CD4-positive, alpha-beta T cell treated with Interleukin-15 for 1 hour (primary cell): ENCODE results near the gene DRD2.
"Not testable (repeated sequence)": the region's sequence is repeated elsewhere in the genome, so short reads cannot be mapped to it uniquely, and the experiment has no call there.

Source experiments
- DNase-seq: peaks from one replicate; pipeline ENCODE4 v3.0.0-alpha.2; 2020

The DRD2 gene

DNA sequence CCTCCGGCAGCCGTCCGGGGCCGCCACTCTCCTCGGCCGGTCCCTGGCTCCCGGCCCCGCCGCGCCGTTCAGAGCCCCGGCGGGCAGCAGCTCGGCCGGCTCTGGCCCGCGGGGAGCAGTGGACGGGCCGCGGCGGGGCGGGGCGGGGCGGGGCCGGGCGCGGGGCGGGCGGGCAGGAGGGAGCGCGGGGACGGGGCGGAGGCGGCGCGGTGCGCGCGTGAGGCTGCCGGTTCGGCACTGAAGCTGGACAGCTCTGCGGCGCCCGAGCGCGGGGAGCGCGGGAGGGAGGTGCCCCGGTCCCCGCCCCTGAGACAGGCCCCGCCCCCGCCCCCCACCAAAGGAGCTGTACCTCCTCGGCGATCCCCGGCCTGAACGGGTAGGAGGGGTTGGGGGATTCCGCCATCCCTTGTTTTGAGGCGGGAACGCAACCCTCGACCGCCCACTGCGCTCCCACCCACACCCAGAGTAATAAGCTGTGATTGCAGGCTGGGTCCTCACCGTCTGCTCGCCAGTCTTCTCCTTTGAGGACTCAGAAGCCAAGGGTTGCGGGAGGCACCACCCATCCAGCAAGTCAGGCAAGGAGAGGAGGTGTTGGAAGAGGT, at the start of gene DRD2:
Gene DRD2 (minus strand): TSS at position 239 of the 602 bp plus-strand sequence. CDS start 50,747 bp downstream, outside the sequence.
- no peak for DNase-seq

DNA sequence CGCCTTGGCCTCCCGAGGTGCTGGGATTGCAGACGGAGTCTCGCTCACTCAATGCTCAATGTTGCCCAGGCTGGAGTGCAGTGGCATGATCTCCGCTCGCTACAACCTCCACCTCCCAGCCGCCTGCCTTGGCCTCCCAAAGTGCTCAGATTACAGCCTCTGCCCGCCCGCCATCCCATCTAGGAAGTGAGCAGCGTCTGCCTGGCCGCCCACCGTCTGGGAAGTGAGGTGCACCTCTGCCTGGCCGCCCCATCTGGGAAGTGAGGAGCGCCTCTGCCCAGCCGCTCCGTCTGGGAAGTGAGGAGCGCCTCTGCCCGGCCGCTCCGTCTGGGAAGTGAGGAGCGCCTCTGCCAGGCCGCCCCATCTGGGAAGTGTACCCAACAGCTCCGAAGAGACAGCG, 48.7 kb upstream of the DRD2 start:
- DNase-seq, result not testable (repeated sequence)

DNA sequence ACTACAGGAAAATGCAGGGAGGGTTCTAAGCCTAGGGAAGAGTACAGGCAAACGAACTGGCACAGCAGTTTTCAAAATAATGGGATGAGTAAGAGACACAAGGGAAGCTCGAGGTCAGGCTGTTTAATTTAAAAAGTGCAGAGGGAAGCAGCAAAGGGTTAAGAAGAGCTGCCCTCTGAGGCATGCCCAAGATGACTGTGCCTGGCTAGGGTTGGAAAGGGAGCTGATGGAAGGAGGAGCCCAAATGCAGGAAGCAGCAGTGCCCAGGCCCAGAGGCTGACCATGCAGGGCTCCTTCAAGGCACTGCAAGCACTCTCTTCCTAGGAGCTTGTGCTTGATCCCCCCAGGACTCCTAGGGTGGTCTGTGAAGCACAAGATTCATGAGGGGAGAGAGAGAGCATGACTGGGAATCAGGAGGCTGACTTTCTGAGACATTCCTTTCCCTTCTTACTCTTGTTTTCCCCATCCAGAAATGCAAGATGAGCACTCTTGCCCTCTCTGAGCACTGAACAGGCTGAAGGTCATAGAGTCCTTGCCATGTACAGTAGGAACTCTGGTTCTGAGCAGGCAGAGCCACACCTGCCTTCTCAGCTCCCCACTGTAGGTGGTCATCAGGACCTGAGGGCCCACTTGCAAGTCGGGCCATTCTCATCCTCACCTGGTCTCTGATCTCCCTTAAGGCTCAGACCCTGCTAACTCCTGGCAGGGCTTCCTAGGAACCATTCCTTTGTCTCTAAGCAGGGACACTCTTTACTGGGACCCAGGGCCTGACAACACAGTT, 46.7 kb upstream of the DRD2 start:
- DNase-seq, result no peak

DNA sequence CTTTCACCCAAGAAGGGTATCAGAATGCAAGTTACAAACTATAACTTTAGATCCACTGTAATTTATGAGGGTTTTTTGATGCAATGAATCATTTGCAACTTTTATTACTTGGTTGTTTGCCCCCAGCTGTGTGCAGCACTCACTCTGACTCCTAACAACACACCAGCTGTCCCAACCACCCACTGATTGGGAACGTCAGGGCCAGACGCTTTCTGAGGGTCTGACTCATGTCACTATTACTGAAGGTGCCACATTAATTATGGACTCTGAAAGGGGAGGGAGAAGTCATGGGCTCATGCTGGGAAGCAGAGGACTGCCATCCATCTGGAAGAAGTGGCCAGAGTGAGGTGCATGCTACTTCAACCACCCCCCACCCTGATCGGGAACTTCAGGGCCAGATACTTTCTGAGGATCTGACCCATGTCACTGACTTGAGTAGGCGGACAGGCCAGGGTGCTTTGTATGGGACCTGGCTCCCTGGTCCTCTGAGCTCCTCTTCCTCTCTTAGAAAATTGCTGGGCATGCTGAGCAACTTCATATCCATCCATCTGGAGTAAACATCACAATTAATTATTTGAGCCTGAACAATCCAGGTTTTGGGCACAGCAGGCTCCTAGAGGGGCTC, 44.9 kb upstream of the DRD2 start:
- DNase-seq, result no peak

DNA sequence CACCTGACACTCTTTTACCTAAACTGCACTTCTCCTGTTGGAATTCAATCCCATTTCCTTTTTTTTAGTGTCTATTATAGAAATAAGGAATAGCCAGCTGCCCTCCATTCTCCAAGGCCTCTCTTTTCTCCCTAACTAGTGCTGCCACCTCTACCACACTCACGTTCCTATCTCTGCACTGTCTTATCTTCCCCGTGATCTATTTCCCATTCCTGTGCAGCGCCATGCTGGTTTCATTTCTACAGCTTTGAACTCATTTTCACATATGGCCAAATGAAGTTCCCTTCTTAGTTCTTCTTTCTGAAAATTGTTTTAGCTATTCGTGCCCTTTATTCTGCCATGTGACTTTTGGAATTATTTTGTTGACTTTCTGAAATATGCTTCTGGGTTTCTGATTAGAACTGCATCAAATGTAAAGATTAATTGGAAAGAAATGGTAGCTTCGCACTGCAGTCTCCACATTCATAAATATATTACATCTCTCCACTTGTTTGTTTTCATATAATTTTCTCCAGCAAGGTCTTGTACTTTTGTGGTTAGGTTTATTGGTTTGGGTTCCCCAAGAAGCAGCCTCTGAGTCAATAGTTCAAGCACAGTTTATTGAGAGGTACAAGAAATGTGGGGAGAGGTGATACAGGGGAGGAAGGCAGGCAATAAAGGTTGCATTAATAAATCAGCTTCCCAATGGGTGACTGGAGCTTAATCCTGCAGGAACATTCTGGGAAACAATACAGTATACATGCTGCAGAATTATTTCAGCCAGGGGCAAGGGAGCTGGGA, 43.7 kb upstream of the DRD2 start:
- DNase-seq, result no peak

DNA sequence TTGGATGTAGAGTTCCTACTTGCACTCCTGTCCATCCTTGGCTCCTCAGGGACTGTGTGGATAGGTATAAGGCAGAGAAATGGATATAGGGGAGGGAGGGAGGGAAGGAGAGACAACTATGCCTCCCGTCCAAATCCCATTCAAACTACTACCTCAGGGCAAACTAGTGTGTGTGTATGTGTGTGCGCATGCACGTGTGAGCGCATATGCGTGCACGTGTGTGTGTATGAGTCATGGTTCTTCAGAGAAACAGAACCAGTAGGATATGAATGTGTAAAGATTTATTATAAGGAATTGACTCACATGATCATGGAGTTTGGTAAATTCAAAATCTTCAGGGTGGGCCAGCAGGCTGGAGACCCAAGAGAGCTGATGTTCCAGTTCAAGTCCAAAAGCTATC, 42.2 kb upstream of the DRD2 start:
- DNase-seq, result no peak

DNA sequence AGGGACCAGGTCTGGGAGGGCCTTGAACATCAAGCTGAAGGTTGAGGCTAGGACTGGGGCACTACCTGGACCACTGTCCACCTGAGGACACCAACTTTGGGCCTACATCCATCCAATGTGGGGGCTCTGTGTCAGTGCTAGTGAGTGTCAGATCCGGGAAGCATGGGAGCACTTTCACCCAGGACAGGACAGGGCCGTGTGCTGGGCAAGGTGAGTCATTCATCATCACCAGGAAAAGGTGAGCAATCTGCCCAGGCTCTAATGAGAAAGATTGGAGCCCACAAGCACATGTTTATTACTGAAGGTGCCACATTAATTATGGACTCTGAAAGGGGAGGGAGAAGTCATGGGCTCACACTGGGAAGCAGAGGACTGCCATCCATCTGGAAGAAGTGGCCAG, 39.7 kb upstream of the DRD2 start:
- no peak for DNase-seq

DNA sequence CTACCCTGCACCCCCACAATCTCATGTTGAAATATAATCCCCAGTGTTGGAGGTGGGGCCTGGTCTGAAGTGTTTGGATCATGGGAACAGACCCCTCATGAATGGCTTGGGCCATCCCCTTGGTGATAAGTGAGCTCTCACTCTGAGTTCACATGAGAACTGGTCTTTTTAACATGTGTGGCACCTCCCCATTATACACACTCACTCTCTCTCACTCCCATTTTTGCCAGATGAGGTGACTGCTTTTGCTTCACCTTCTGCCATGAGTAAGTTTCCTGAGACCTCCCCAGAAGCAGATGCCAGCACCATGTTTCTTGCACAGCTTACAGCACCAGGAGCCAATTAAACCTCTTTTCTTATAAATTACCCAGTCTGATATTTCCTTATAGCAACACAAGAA, 32.1 kb upstream of the DRD2 start:
- no peak for DNase-seq

DNA sequence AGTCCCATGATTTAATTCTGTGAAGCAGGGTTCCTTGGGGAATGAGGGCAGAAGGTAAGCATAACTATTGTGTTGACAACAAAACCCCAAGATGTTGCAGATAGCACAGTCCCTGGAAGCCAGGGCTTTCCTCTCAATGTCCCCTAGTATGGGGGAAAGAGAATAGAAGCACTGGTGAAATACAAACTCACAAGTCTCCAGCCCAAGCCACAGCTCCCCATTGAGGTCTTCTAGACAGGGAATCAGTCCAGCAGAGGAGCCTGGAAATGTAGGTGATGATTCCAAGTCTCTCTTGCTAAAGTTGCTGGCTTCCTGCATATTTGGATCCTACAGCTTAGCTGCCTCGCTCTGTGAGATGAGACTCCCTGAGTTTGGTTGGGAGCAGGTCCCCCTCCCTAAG, 31.7 kb upstream of the DRD2 start:
- no peak for DNase-seq

DNA sequence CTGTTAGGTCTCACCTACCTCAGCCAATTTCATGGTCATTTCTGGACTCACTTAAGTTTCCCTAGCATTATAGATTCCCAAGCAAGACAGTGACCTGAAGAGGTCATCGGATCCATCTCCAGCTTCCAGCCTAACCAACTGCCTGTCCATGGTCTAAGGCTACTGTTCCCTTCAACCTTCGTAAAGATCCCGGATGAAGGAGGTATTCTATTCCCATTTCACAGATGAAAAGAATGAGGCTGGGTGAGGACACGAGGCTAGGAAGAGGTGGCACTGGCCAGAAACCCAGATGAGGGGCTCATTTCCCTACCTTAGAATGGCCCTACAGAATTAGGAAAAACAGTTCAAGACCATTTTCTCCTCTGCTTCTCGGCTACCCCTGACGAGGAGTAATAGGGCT, 31.3 kb upstream of the DRD2 start:
- no peak for DNase-seq

DNA sequence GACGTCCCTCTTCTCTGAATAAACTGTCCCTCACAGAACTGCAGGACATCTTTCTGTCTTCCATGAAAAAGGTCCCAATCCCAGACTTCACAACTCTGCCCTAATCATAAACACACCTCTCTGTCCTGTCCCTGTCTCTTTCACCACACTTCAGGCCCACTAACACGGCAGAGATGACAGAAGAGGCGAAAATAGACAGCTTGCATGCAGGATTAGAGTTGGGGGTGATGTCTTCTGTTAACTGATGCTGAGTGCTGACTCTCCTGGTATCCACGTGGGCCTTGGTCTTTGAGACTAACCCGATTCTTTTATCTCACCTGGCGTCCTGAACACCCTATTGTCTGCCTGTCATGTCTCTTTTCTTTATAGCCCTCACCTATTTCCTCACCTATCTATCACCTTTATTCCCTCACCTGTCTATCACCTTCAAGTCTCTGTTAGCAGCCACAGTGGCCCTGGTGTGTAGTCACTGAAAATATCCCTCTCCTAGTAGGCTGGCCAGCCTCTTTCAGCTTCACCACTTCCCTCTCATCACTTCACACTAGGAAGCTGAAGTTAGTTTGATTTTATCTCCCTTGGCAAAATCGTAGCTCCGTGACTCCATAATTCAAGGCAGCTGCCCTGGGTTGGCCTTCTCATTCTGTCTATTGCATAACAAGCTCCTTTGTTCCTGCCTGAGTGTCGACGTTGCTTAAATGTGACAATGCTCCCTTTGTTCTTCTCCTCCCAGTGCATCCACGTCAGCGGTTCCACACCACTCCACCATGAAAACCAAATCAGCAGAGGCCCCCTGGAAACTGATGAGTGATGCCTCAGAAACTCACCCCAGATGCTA, 30.6 kb upstream of the DRD2 start:
- no peak for DNase-seq

DNA sequence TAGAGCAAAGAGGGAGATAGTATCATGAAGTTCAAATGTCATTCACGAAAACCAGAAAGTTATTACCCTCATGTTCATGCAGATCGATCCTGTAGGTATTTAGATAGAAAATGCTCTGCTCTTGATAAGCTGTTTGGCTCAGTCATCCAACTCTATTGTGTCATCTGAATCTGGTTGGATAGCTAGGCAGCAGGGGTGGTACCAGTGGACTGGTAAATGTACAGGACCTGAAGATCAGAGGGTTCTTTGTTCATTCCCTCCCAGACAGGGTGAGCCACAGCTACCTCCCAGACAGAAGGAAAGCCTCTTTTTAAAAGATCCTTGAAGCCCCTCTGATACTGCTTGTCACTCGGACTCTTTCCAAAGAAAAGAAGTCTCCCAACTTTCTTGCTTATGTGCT, 29.8 kb upstream of the DRD2 start:
- DNase-seq, result no peak

DNA sequence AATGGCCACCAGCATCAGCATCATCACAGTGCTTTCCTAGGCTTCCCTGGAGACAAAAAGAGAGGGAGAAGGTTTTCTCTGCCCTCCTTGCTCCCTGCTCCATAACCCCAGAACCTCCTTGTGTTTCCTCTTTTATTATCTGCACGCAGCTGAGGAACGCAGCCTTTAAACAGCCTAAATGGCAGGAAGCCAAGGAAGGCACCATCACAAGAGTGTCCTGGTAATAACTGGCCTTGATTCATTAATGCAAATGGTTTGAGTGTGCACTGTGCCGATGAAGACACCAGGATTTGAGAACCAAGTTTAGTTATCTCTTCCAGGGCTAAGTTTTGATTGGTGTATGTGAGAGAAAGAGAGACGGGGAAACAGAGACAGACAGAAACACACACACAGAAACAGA, 29.4 kb upstream of the DRD2 start:
- no peak for DNase-seq

DNA sequence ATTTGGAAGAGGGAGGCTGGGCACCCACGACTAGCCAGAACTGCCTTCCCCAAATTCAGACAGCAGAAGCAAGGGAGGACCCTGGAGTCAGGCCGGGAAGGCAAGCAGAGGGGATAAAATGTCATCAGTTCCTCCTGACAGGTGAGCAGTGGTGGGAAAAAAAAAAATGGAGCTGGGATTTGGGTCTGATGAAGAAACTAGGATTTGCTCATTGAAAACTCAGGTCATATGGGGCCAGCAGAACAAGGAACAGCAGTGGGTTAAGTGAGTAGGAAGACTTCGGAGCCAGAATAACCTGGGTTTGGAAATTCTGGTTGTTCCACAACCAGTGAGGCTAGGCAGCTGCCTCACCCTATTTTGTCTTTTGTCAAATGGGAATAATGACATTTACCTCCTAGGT, 28.9 kb upstream of the DRD2 start:
- no peak for DNase-seq

DNA sequence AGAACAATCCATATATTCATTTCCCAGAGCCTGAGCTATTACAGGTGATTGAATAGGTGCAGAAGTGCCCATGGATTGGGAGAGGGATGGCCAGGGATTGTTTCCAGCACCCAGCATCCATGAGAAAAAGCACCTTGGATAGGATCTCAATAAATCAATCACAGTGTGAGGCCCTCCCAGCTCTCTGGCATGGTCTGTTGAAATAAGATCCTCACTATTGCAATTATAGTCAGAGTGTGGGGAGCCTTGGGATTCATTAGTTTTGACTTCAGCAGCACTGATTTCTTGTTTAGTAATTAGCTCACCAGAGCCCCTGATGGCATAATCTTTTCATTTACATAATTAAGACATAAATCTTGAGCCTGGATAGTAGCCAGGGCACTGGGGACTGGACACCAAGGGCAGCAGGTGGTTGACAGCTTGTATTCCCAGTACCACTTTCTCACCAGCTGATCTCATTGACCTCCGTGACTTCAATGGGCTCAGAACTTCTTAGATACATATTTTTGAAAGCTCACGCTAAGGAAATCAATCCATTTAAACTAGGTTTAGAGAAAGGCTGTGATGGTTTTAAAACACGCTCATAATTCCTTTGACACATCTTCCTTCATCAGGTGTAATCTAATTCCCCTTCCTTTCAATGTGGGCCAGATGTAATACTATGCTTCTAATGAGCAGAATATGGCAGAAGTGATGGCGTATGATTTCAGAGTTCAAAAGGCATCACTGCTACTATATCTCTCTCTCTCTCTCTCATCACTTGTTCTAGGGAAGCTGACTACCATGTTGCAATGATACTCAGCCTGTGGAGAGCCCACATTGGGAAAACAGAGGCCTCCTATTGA, 22.1 kb upstream of the DRD2 start:
- DNase-seq, result no peak

DNA sequence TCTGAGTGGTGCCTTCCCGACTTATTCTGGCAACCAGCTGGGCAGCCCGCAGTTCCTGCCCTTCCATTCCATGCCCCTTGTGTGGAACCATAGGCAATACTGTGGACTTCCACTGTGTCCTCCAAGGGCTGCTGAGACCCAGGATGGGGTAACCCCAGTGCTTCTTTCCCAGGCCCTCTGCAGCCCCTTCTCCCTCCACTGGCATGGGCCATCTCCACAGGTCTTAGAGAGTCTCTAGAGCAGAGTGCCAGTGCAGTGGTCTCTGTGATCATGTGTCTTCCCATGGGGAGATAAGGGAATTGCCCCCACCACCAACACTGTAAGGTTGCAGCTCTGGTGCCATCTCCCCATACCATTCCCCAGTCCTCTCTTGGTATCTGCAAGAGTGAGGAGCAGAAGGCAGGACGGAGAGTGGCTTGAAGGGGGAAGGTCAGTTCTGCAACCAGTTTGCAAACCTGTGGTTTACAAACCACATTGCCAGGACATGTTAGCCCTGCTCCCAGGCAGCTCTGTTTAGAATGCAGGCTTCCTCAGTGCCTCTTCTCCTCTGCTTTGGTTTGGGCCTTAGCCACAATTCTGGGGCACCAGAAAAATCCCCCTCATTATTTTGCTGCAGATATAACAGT, 20.9 kb upstream of the DRD2 start:
- DNase-seq, result no peak

DNA sequence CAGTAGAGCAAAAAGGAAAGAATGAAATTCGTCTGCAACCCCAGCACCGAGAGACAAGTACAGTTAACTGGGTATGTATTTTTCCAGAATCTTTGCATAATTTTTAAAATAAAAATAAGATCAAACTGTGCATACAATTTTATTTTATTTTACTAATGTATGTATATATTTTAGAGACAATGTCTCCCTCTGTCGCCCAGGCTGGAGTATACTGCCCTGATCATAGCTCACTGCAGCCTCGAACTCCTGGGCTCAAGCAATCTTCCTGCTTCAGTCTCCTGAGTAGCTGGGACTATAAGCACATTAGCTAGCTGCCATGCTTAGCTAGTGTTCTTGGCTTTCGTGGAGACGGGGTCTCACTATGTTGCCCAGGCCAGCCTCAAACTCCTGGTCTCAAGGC, 18.8 kb upstream of the DRD2 start:
- DNase-seq, result no peak

DNA sequence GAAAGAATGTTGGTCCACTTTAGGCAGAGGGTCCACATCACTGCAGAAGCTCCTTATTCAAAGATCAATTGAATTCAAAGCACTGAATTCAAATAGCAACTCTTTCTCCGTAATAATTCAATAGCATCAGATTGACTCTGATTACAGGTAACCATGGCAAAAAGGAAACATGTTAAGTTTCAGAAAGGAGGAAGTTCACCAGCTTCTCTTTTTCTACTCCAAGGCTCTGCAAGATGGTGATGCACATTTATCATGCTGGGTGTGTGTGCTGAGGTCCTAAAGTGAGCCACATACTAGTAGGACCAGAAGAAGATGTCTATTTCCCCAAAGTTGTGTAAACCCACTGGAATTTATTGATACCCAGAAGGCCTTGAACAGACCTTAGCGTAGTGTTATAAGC, 18.0 kb upstream of the DRD2 start:
- DNase-seq, result no peak

DNA sequence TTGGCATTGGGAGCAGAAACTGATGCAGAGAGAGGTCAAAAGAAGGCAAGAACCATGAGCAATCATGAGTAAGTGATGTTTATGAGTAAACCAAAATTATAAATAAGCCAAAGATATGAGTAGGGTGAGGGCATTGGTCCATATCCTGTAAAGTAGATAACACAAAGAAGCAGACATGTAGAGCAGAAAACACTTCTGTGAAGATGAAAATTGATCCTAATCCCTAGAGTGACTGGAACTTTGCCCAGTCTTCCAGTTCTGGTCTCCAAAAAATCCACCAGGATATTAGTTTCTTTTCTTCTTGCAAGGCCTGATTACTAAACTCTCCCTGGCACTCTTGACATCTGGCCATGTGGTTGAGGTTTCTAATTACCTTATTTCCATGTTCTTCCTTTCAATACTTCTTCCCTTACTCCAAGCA, 13.7 kb upstream of the DRD2 start:
- no peak for DNase-seq

DNA sequence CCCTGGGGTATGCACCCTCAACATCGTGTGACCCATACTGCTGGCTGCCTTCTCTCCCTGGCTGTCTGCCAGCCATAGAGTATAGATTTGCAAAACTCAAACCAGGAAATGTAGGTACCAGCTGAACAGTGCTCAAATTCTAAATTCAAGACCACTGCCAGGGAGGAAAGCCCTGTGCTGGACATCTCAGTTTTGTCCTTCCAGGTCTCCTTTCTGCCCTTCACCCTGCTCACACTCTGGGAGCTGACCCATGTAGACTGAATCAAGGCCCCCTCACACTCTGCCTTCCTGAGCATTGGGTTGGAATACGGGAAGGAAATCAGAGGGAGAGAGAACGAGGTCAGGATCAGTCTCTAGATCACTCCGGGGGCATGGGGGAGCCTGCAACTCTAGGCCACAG, 12.4 kb upstream of the DRD2 start:
- DNase-seq, result no peak

DNA sequence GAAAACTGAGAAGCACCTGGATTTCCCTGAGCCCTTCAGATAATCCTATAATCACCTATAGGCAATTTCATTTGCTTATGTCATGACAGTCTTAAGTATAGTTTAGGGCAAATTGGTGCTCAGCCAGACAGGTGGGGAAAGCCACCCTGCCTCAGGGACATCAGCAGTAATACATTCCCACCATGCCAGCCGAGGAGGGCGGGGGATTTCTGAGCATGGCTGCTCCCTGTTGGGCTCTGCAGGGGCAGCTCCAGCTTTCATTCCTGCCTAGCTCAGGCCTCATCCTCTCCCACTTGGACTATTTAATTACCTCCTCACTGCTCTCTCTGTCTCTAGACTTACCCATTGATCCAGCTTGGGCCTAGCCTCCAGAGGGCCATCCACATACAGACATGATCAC, 9.0 kb upstream of the DRD2 start:
- DNase-seq, result no peak
